Posterior cingulate gyrus (tissue), 11 donors: ENCODE data around the gene RHEB.

Source experiments
- DNase-seq, 10 donors: peaks; one replicate each; pipeline versions ENCODE4 v3.0.0 to v3.0.0-alpha.2; 2020 to 2021; ENCODE audit warnings: mixed read lengths in 3 of 10
- intact Hi-C: fragments of 100-400 bp; cut with DNase I; formaldehyde crosslinking; loops from one replicate; pipeline ENCODE4 v1.15.1; 2023

The RHEB gene

GRCh38 chr7:151426441-151426903, 93.2 kb downstream of the RHEB start:
- intact Hi-C loops = no loop called here

DNA sequence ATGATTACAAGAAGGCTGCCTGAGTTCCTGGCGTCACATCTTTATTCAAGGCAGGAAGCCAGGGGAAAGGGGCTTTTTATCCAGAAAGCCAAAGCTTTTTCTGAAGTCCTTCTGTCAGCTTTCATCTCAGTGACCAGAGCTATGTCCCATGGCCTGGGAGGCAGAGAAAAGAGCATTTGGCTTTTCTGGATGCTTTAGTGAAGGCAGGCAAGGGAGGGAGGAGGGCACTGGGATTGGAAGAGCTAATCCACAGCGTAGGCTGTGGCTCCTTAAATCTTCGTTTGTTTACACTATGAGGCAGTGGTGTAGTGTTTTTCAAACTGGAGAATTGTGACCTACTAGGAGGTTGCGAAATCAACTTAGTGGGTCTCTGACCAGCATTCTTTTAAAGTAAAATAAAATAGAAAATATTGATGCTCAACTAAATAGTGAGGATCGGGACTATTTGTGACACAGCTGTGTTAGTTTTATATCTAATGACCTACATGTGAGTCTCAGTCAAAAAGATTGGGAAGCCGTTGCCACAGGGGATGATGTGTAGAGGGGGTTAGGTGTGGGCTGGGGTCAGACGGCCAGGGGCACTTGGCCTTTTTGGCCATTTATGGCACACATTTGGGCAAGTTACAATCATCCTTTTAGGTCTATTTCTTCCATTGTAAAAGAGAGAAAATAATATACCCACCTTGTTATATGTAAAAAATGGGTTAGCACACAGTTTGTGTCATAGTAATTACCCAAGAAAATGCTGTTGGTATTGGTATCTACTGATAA, 93.8 kb downstream of the RHEB start:
- intact Hi-C loops = no loop called here
- DNase-seq = peak in 3 of 10 donors; percentile 6 to 28 (median 12)

More at GRCh38 chr7:151426441-151426903, 93.2 kb downstream of the RHEB start:
- peak in 2 of 10 donors; percentile 50 to 69 for DNase-seq

DNA sequence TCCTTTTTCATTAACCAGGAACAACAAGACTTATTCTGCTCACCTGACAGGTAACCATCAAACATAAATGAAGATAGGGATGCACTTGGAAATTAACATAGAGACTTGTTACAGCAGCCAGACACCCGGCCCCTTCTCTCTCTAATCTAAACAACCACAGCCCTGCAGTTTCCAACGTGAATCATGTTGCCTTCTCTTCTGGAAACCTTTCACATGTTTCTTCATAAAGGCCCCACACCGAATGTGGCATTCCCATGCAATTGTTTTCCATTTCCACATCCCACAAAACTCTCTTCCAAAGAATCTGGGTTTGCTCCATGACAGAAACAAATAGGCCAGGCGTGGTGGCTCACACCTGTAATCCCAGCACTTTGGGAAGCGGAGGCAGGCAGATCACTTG, 94.9 kb downstream of the RHEB start:
- peak in 1 of 10 donors; percentile 20 for DNase-seq
- intact Hi-C loops = no loop called here

DNA sequence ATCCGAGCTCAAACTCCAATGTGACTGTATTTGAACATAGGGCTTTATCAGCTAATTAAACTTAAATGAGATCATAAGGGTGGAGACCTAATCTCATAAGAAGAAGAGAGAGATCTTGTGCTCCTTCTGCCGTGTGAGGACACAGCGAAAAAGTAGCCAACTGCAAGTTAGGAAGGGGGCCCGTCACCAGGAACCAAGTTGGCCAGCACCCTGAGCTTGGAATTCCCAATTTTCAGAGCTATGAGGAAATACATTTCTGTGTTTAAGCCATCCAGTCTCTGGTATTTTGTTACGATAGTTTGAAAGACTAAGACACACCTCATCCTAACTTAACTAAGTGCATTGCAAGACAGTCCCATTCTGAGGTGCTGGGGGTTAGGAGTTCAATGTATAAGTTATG, 95.8 kb downstream of the RHEB start:
- intact Hi-C loops = no loop called here
- peak in 2 of 10 donors; percentile 3 to 12 for DNase-seq

DNA sequence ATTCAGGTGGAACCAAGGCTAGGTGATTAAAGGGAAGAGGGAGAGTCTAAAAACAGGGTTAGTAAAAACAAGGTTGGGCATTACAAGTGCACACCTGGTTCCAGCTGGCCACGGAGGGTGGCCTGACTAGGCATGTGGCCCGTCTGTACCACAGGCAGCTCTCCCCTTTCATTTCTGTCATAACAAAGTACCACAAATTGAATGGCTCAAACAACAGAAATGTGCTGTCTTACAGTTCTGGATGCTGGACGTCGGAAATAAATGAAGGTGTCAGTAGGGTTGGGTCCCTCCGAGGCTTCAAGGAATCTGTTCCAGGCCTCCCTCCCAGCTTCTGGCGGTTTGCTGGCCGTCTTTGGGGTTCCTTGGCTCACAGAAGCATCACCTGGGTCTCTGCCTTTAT, 96.5 kb downstream of the RHEB start:
- DNase-seq = peak in 2 of 10 donors; percentile 18 to 47
- intact Hi-C loops = no loop called here

DNA sequence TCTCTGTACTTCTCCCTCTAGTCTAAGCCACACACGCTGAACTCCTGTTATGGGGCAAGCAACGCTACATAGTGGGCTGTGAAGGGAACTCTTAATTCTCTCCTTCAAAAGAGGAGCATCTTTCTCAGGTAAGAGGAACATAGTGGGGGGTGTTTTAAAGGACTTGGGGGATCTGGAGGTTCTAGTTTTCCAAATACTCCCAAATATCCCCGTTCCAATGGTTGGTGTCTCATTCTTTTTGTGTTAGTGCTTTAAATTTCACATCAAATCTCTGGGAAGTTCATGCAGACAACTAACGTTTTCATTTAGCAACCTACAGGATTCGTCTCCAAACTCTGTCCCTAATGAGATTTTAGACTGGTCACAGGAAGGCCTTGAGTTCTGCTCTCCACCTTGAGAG, 97.5 kb downstream of the RHEB start:
- DNase-seq = no peak

GRCh38 chr7:151420144-151420543, 99.6 kb downstream of the RHEB start:
- intact Hi-C loops = no loop called here
- peak in 1 of 10 donors; percentile 39 for DNase-seq

More for the DNA sequence above, 97.5 kb downstream of the RHEB start:
- intact Hi-C loops = no loop called here

GRCh38 chr7:151416941-151417315, 102.8 kb downstream of the RHEB start:
- intact Hi-C loops = no loop called here
- peak in 2 of 10 donors; percentile 50 to 68 for DNase-seq

- peak in 3 of 10 donors; percentile 22 to 62 (median 52) for DNase-seq
- intact Hi-C loops = no loop called here
Observed at GRCh38 chr7:151416112-151416940, 103.4 kb downstream of the RHEB start.
